PC-9 (cell line): ENCODE data around the gene FADD.

ENCODE experiments used
- CTCF ChIP-seq: fragments of 200-600 bp; sonication (generic); conservative IDR thresholded peaks from 2 replicates; pipeline ENCODE4 v1.6.1; 2017; ENCODE audit warnings: mixed run types, antibody characterized with exemption, mild to moderate bottlenecking, moderate library complexity
- EZH2 ChIP-seq: fragments of 200-600 bp; sonication (generic); IDR thresholded peaks from 2 replicates; pipeline ENCODE4 v1.8.0; 2017; ENCODE audit warnings: antibody characterized with exemption, low read depth

GRCh38 chr11:70192666-70193410 is 10.3 kb upstream of the FADD start:
- TF ChIP-seq CTCF (no peak), EZH2 (no peak)
